ENCODE data around the gene ZNF44. TPM values are rescaled to one million over a fixed set of nuclear protein-coding genes. Genes with fewer than 3 reads are reported as not detected.
A peak's percentile ranks its signal among the peaks of the same experiment; 100 is the strongest.

ZNF44 gene
- total and polyA plus RNA-seq, 2 of the 13 experiments (the other 11 are each of a cell fraction or from before 2014, with no cell fraction given): 6.9 to 15.7 TPM

DNA sequence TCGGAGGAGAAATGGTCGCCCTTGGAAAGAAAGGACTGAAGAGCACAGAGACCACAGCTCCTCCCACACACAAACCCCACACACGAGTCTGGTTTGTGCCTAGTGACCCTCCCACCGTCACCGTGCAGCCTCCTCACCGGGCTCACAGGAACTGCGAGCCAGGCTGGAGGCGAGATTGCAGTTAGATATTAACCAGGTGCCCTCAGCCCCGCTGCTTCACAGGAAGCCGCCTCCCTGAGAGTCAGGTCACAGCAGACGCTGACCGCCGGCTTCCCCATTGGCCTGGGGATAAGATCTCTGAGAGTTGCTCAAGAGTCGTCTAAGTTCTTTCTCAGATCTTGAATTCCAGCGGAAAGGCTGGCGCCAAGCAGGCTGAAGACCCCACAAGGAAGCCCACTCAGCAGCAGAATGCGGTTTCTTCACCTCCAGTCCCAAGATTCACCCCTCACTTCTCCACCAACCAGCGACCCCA lies 870 bp downstream of the ZNF44 start (continued):
- TF ChIP-seq YEATS2 (CRISPR knock-in tag; IDR thresholded peaks at IDR 0.05; ENCODE audit: borderline replicate concordance): peak; percentile 73; the same call in 1 of the 2 replicates
- TF ChIP-seq CREB1 (IDR thresholded peaks at IDR 0.05): peak; percentile 59
- no peak for TF ChIP-seq CREB1 (CRISPR knock-in tag; IDR thresholded peaks at IDR 0.05)
- 0 out of 2 replicates have a peak, but pooled peaks have one; percentile 40 for TF ChIP-seq NFYC (CRISPR knock-in tag; IDR thresholded peaks at IDR 0.05)
- TF ChIP-seq ZNF780A (CRISPR knock-in tag; IDR thresholded peaks at IDR 0.05): no peak
- TF ChIP-seq MED8 (CRISPR knock-in tag; IDR thresholded peaks at IDR 0.05; ENCODE audit: insufficient replicate concordance): no peak
- 0 out of 2 replicates have a peak, but pooled peaks have one; percentile 56 for TF ChIP-seq ZNF124 (CRISPR knock-in tag; IDR thresholded peaks at IDR 0.05)
- 0 out of 2 replicates have a peak, but pooled peaks have one; percentile 41 for TF ChIP-seq FOXO1 (CRISPR knock-in tag; IDR thresholded peaks at IDR 0.05)
- TF ChIP-seq ZNF709 (CRISPR knock-in tag; IDR thresholded peaks at IDR 0.05): no peak
- peak; percentile 51; the same call in 1 of the 2 replicates for TF ChIP-seq BCL6 (CRISPR knock-in tag; IDR thresholded peaks at IDR 0.05)
- no peak for TF ChIP-seq ZNF850 (CRISPR knock-in tag; conservative IDR thresholded peaks at IDR 0.05)
- peak; percentile 77; the same call in 1 of the 2 replicates for TF ChIP-seq ZC3H13 (CRISPR knock-in tag; IDR thresholded peaks at IDR 0.05)
- TF ChIP-seq, protein P1, sequence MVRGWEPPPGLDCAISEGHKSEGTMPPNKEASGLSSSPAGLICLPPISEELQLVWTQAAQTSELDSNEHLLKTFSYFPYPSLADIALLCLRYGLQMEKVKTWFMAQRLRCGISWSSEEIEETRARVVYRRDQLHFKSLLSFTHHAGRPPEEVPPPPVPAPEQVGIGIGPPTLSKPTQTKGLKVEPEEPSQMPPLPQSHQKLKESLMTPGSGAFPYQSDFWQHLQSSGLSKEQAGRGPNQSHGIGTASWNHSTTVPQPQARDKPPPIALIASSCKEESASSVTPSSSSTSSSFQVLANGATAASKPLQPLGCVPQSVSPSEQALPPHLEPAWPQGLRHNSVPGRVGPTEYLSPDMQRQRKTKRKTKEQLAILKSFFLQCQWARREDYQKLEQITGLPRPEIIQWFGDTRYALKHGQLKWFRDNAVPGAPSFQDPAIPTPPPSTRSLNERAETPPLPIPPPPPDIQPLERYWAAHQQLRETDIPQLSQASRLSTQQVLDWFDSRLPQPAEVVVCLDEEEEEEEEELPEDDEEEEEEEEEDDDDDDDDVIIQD (CRISPR knock-in tag; IDR thresholded peaks at IDR 0.05; ENCODE audit: low read depth): peak; percentile 50; the same call in 1 of the 2 replicates
- peak; percentile 87; the same call in 2 of the 3 replicates for TF ChIP-seq MXI1 (IDR thresholded peaks at IDR 0.05; ENCODE audit: borderline replicate concordance, low read depth, low read length)
- TF ChIP-seq POGZ (CRISPR knock-in tag; IDR thresholded peaks at IDR 0.05): no peak
- TF ChIP-seq POLR2G (IDR thresholded peaks at IDR 0.05; ENCODE audit: low read depth, low read length): peak; percentile 81
- no peak for TF ChIP-seq ZIK1 (CRISPR knock-in tag; IDR thresholded peaks at IDR 0.05; ENCODE audit: borderline replicate concordance, low read depth)
- no peak for TF ChIP-seq MTF2 (CRISPR knock-in tag; IDR thresholded peaks at IDR 0.05; ENCODE audit: borderline replicate concordance)
- TF ChIP-seq ZNF792 (CRISPR knock-in tag; IDR thresholded peaks at IDR 0.05): peak; percentile 50; the same call in 1 of the 2 replicates
- TF ChIP-seq, protein P2, sequence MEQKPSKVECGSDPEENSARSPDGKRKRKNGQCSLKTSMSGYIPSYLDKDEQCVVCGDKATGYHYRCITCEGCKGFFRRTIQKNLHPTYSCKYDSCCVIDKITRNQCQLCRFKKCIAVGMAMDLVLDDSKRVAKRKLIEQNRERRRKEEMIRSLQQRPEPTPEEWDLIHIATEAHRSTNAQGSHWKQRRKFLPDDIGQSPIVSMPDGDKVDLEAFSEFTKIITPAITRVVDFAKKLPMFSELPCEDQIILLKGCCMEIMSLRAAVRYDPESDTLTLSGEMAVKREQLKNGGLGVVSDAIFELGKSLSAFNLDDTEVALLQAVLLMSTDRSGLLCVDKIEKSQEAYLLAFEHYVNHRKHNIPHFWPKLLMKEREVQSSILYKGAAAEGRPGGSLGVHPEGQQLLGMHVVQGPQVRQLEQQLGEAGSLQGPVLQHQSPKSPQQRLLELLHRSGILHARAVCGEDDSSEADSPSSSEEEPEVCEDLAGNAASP (CRISPR knock-in tag; IDR thresholded peaks at IDR 0.05; ENCODE audit: borderline replicate concordance): peak; percentile 46; the same call in 1 of the 2 replicates
- TF ChIP-seq ZFP41 (CRISPR knock-in tag; IDR thresholded peaks at IDR 0.05; ENCODE audit: borderline replicate concordance): no peak
- peak; percentile 75; the same call in 1 of the 2 replicates for TF ChIP-seq GATAD1 (CRISPR knock-in tag; IDR thresholded peaks at IDR 0.05)
- TF ChIP-seq HOXA5 (CRISPR knock-in tag; IDR thresholded peaks at IDR 0.05): peak; percentile 55
- TF ChIP-seq MTA1 (CRISPR knock-in tag; IDR thresholded peaks at IDR 0.05; ENCODE audit: borderline replicate concordance): 0 out of 2 replicates have a peak, but pooled peaks have one; percentile 15
- no peak for TF ChIP-seq GABPA (IDR thresholded peaks at IDR 0.05; ENCODE audit: low read depth, low read length)
- TF ChIP-seq GABPA (CRISPR knock-in tag; IDR thresholded peaks at IDR 0.05; ENCODE audit: low read depth): peak; percentile 76
- peak; percentile 63; the same call in 1 of the 2 replicates for TF ChIP-seq ZNF614 (CRISPR knock-in tag; IDR thresholded peaks at IDR 0.05; ENCODE audit: borderline replicate concordance)
- TF ChIP-seq SETDB1 (CRISPR knock-in tag; IDR thresholded peaks at IDR 0.05; ENCODE audit: borderline replicate concordance): no peak
- TF ChIP-seq DMAP1 (CRISPR knock-in tag; IDR thresholded peaks at IDR 0.05): peak; percentile 26; the same call in 1 of the 2 replicates
- no peak for TF ChIP-seq TOPORS (CRISPR knock-in tag; IDR thresholded peaks at IDR 0.05)
- no peak; the same call in 1 of the 2 replicates for TF ChIP-seq BHLHE40 (IDR thresholded peaks at IDR 0.05; ENCODE audit: low read length)
- TF ChIP-seq ZNF430 (CRISPR knock-in tag; IDR thresholded peaks at IDR 0.05): no peak; the same call in 1 of the 2 replicates
- TF ChIP-seq ZNF589 (CRISPR knock-in tag; conservative IDR thresholded peaks at IDR 0.05): no peak

Measured in HepG2 (cell line).